ENCODE results near the gene SOX30. TPM values are rescaled to one million over a fixed set of nuclear protein-coding genes. Genes with fewer than 3 reads are reported as not detected.
"Not testable (repeated sequence)": the region's sequence is repeated elsewhere in the genome, so short reads cannot be mapped to it uniquely, and the experiment has no call there.

Gene SOX30
- total RNA-seq, 4 donors from 2014 or later, result not detected

- H3K27ac ChIP-seq, result no peak overlapping the region
- H3K36me3 ChIP-seq, result no peaks in the 10 kb centered on the region
- WGBS, 2 donors, result 87 to 96% methylated on average over 8 to 9 of the region's 9 CpGs
- no peaks in the 10 kb centered on the region for H3K27me3 ChIP-seq
- no peaks in the 10 kb centered on the region for H3K4me1 ChIP-seq
- no peaks in the 10 kb centered on the region for H3K9me3 ChIP-seq
- intact Hi-C loops (cut with DNase I), result no loop called here
- no peak overlapping the region for H3K4me3 ChIP-seq
- no peak for TF ChIP-seq POLR2A (IDR thresholded peaks at IDR 0.05)
- TF ChIP-seq, protein P1, sequence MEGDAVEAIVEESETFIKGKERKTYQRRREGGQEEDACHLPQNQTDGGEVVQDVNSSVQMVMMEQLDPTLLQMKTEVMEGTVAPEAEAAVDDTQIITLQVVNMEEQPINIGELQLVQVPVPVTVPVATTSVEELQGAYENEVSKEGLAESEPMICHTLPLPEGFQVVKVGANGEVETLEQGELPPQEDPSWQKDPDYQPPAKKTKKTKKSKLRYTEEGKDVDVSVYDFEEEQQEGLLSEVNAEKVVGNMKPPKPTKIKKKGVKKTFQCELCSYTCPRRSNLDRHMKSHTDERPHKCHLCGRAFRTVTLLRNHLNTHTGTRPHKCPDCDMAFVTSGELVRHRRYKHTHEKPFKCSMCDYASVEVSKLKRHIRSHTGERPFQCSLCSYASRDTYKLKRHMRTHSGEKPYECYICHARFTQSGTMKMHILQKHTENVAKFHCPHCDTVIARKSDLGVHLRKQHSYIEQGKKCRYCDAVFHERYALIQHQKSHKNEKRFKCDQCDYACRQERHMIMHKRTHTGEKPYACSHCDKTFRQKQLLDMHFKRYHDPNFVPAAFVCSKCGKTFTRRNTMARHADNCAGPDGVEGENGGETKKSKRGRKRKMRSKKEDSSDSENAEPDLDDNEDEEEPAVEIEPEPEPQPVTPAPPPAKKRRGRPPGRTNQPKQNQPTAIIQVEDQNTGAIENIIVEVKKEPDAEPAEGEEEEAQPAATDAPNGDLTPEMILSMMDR (IDR thresholded peaks at IDR 0.05), result no peak
- DNase-seq, result no peak
These were observed 27.6 kb upstream of the SOX30 start for GRCh38 chr5:157679801-157680200.

DNA sequence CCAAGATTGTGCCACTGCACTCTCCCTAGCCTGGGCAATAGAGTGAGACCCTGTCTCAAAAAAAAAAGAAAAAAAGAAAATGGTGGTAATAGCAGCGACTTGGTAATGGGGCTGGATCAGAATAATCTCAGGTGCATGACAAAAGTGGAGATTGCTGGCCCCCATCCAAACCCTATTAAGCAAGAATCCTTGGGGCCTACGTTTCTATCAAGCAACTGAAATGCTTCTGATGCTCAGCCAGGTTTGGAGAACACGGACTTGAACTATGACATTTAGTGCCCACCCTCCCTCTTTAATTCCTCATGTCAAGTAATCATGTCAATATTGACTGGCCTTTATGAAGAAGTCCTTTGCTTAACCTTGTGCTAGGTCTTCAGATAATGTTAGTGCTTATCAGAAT is 25.7 kb upstream of the SOX30 start:
- no peak overlapping the region for H3K27ac ChIP-seq
- H3K4me1 ChIP-seq, result no peaks in the 10 kb centered on the region
- TF ChIP-seq, protein P1 (IDR thresholded peaks at IDR 0.05), result no peak
- TF ChIP-seq POLR2A (IDR thresholded peaks at IDR 0.05), result no peak
- no peak for DNase-seq
- 58 to 82% methylated on average over 3 of the region's 3 CpGs for WGBS, 2 donors
- no peaks in the 10 kb centered on the region for H3K27me3 ChIP-seq
- intact Hi-C loops (cut with DNase I), result no loop called here
- H3K36me3 ChIP-seq, result no peaks in the 10 kb centered on the region
- no peak overlapping the region for H3K4me3 ChIP-seq
- no peaks in the 10 kb centered on the region for H3K9me3 ChIP-seq

GRCh38 chr5:157674351-157674750 is 22.1 kb upstream of the SOX30 start:
- DNase-seq, result not testable (repeated sequence)
- WGBS, 2 donors, result 89 to 94% methylated on average over 3 to 4 of the region's 4 CpGs

GRCh38 chr5:157672976-157673375 is 20.7 kb upstream of the SOX30 start:
- Histone ChIP-seq H3K27me3 (peaks cover 0 to 10% (median 0%) of the 10 kb centered on the region in 4 donors), H3K4me3 (no peak overlapping the region), H3K36me3 (no peaks in the 10 kb centered on the region), H3K4me1 (peaks cover 0 to 17% (median 11%) of the 10 kb centered on the region in 3 donors), H3K9me3 (no peaks in the 10 kb centered on the region), H3K27ac (no peak overlapping the region)
- no peak for TF ChIP-seq POLR2A (IDR thresholded peaks at IDR 0.05)
- WGBS, 2 donors, result 91 to 96% methylated on average over 8 of the region's 8 CpGs
- intact Hi-C loops (cut with DNase I), result no loop called here
- no peak for DNase-seq

More at GRCh38 chr5:157674351-157674750, 22.1 kb upstream of the SOX30 start:
- H3K27ac ChIP-seq; H3K4me3 ChIP-seq; H3K27me3 ChIP-seq; H3K36me3 ChIP-seq; intact Hi-C loops (cut with DNase I); H3K9me3 ChIP-seq: not testable (repeated sequence)
- peaks cover 0 to 17% (median 11%) of the 10 kb centered on the region in 3 donors for H3K4me1 ChIP-seq

DNA sequence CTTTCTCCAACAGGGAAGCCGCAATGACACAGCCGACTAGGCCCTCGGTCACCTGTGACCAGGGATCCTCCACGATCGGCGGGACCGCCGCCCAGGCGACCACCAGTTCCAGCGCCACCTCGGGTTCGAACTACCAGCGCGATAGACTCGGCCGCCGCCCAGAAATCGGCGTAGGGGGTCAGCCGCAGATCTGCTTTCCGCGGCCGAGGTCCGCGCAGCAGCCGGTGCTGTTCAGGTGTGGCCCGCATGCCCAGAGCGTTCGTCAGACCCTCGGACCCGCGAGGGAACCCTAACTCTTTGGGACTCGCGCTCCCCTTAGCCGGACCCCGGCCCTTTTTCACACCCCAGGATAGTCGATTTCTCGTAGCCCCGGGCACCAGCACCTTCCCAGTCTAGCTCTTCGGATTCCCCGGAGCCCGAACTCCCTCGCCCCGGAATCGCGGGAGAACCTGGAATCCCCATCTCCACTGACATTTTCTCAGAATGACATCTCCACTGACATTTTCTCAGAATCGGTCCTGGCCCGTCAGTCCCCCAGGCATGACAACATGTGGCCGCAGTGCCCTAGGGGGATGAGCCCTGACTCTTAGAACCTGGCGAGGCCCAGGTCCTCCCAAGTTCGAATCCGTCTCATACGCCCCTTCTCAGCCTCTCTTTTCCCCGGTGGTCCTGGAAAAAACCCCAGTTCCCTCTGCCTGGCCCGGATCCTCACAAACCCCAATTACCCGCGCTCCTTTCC is 19.5 kb upstream of the SOX30 start:
- no peak overlapping the region for H3K27ac ChIP-seq
- no peak for DNase-seq
- H3K4me3 ChIP-seq, result peak overlapping the region; percentile 46 to 81 (median 57)
- H3K4me1 ChIP-seq, result peaks cover 0 to 17% (median 11%) of the 10 kb centered on the region in 3 donors
- H3K27me3 ChIP-seq, result peaks cover 0 to 10% (median 0%) of the 10 kb centered on the region in 4 donors
- H3K36me3 ChIP-seq, result no peaks in the 10 kb centered on the region
- 36 to 73% methylated on average over 25 to 54 of the region's 57 CpGs for WGBS, 2 donors
- intact Hi-C loops (cut with DNase I), result no loop called here
- H3K9me3 ChIP-seq, result no peaks in the 10 kb centered on the region
- TF ChIP-seq POLR2A (IDR thresholded peaks at IDR 0.05), result no peak
- TF ChIP-seq, protein P1 (IDR thresholded peaks at IDR 0.05), result no peak

DNA sequence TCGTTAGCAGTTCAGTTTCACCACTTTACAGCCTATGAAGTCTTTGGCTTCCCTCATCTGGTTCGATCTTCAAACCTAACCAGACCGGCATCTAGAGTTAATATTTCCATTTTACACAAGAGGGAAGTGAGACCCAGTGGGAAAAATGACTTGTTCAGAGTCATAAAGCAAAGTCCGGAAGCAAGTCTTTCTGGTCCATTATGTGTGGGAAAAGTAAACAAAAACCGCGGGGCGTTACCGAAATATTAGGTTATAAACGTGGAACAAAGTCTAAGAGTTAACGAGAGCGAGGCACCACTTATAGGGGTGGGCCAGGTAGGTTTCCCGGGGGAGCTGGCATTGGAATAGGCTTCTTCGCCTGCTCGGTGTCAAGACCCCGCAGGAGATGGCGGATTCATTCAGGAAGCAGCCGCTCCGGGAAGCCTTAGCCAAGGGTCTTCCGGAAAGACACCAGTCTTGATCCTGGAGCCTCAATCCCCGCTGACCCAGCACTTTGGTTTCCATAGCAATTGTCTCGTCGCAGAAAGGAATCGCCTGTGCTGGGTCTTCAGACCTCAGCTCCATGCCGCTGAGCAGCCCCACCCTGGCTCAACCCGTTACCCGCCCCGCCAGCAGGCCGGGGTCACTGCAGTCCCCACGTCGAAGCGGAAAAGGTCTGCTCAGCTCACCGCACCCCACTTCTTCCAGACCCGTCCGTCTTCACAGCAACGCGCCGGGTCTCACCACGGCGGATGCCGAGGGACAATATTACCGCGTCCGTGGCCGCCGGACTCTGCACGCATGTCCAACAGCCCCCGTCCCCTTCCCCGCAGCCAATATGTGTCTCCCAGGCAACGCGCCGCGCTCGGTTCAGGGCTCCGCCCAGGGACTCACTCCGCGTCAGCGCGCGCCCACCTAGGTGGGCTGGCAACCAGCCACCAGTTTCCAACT is 18.7 kb upstream of the SOX30 start, which contains the start of gene C5orf52:
Gene C5orf52, plus strand, starts transcription at position 872 of the 930 bp plus-strand sequence. CDS start 82 bp downstream, outside the sequence.
- peak within 1 kb of the TSS in 1 of 4 donors; percentile 30 for H3K27ac ChIP-seq
- peaks cover 0 to 17% (median 11%) of the 10 kb centered on the region in 3 donors for H3K4me1 ChIP-seq
- 1% methylated on average over 24 to 25 of the region's 59 CpGs for WGBS, 2 donors
- no peaks in the 10 kb centered on the region for H3K36me3 ChIP-seq
- no peaks in the 10 kb centered on the region for H3K9me3 ChIP-seq
- H3K27me3 ChIP-seq, result peaks cover 0 to 10% (median 0%) of the 10 kb centered on the region in 4 donors
- peak within 1 kb of the TSS; percentile 46 to 81 (median 57) for H3K4me3 ChIP-seq
- no peak for DNase-seq
- intact Hi-C loops (cut with DNase I), result no loop called here
- TF ChIP-seq, protein P1 (IDR thresholded peaks at IDR 0.05), result no peak
- no peak for TF ChIP-seq POLR2A (IDR thresholded peaks at IDR 0.05)

All from esophagus squamous epithelium (tissue), 5 donors.